Upper lobe of left lung (tissue), 6 donors: ENCODE results near the gene ADAMTS2. TPM values are rescaled to one million over a fixed set of nuclear protein-coding genes. Genes with fewer than 3 reads are reported as not detected.

Experiments
- ATAC-seq, 2 donors: fragments of 200-7000 bp; cut with Tn5 transposase; one replicate each; pipeline ENCODE4 v1.9.1; 2022; ENCODE audit warnings: mild to moderate bottlenecking in 2 of 2, moderate library complexity in 2 of 2; ENCODE audit not compliant: low FRiP score in 2 of 2
- DNase-seq, 2 donors: peaks; one replicate each; pipeline ENCODE4 v3.0.0-alpha.2; 2019 to 2020
- H3K27ac ChIP-seq, 4 donors: fragments of 200-600 bp; sonication (generic); one replicate each; pipeline ENCODE4 v1.5.1; 2016 to 2019
- H3K27me3 ChIP-seq, 4 donors: fragments of 200-600 bp; sonication (generic); one replicate each; pipeline ENCODE4 v1.5.1; 2017 to 2019
- H3K36me3 ChIP-seq, 4 donors: fragments of 200-600 bp; sonication (generic); one replicate each; pipeline ENCODE4 v1.5.1; 2016 to 2019
- H3K4me1 ChIP-seq, 4 donors: fragments of 200-600 bp; sonication (generic); one replicate each; pipeline ENCODE4 v1.5.1; 2018 to 2019
- H3K4me3 ChIP-seq, 4 donors: fragments of 200-600 bp; sonication (generic); one replicate each; pipeline ENCODE4 v1.5.1; 2017 to 2019; ENCODE audit warnings: mild to moderate bottlenecking in 2 of 4, moderate library complexity in 1 of 4
- H3K9me3 ChIP-seq, 4 donors: fragments of 200-600 bp; sonication (generic); one replicate each; pipeline ENCODE4 v1.5.1; 2018 to 2019
- EP300 ChIP-seq, 4 donors: sonication (generic); formaldehyde crosslinking; IDR thresholded peaks; one replicate each; pipeline ENCODE4 v1.5.1; 2017; ENCODE audit warnings: antibody characterized with exemption in 4 of 4, control low read depth in 2 of 4
- POLR2A ChIP-seq, 4 donors: fragments of 450-650 bp; IDR thresholded peaks; one replicate each; pipeline ENCODE4 v1.5.1; 2016 to 2017; ENCODE audit warnings: antibody characterized with exemption in 4 of 4, mild to moderate bottlenecking in 2 of 4
- POLR2AphosphoS5 ChIP-seq, 2 donors: sonication (generic); formaldehyde crosslinking; IDR thresholded peaks; one replicate each; pipeline ENCODE4 v1.5.1; 2017; ENCODE audit warnings: antibody characterized with exemption in 2 of 2
- WGBS, 2 donors: methylation state at CpG; one replicate each; pipeline ENCODE4 v1.1.5; 2017 to 2018; 5-methylcytosine and 5-hydroxymethylcytosine counted together
- total RNA-seq, 6 donors: library from RNA; depleted of rRNA in 4 of 6; stranded (reverse); fragments of >200 nt in 4 of 6; gene quantifications; one replicate each; pipeline versions ENCODE4 v1.1.0 to v1.2.1, GENCODE V29; 2016 to 2021
- TF ChIP-seq, protein P1 (sequence below), 6 experiments: fragments of 450-650 bp in 4 of 6; fragments of 200-600 bp in 2 of 6; sonication (generic) in 2 of 6; IDR thresholded peaks; one replicate each; pipeline ENCODE4 v1.5.1; 2016 to 2019; ENCODE audit warnings: antibody characterized with exemption in 6 of 6
- donor health status: DM: no; HTN: no; CAD: no; lungs with moderate emphysema.
- donor health status: DM: no; HTN: yes; CAD: no; lungs with severe emphysema.

The ADAMTS2 gene
- total RNA-seq, 6 donors from 2014 or later: 10.0 to 114 (median 25.7) TPM

- no peaks in the 10 kb centered on the region for H3K4me1 ChIP-seq
- 77 to 83% methylated on average over 3 to 6 of the region's 6 CpGs for WGBS, 2 donors
- no peaks in the 10 kb centered on the region for H3K27me3 ChIP-seq
- TF ChIP-seq POLR2A (IDR thresholded peaks at IDR 0.05): no peak
- TF ChIP-seq POLR2AphosphoS5 (IDR thresholded peaks at IDR 0.05): no peak
- TF ChIP-seq EP300 (IDR thresholded peaks at IDR 0.05): no peak
- TF ChIP-seq, protein P1, sequence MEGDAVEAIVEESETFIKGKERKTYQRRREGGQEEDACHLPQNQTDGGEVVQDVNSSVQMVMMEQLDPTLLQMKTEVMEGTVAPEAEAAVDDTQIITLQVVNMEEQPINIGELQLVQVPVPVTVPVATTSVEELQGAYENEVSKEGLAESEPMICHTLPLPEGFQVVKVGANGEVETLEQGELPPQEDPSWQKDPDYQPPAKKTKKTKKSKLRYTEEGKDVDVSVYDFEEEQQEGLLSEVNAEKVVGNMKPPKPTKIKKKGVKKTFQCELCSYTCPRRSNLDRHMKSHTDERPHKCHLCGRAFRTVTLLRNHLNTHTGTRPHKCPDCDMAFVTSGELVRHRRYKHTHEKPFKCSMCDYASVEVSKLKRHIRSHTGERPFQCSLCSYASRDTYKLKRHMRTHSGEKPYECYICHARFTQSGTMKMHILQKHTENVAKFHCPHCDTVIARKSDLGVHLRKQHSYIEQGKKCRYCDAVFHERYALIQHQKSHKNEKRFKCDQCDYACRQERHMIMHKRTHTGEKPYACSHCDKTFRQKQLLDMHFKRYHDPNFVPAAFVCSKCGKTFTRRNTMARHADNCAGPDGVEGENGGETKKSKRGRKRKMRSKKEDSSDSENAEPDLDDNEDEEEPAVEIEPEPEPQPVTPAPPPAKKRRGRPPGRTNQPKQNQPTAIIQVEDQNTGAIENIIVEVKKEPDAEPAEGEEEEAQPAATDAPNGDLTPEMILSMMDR (IDR thresholded peaks at IDR 0.05): no peak
- H3K36me3 ChIP-seq: no peaks in the 10 kb centered on the region
- H3K27ac ChIP-seq: no peak overlapping the region
- DNase-seq (no peak), ATAC-seq (no peak)
- H3K9me3 ChIP-seq: no peaks in the 10 kb centered on the region
- H3K4me3 ChIP-seq: no peak overlapping the region
Observed at GRCh38 chr5:179210478-179210877, 134.8 kb downstream of the ADAMTS2 start.

GRCh38 chr5:179209359-179210150 is 135.7 kb downstream of the ADAMTS2 start:
- Histone ChIP-seq H3K4me3 (no peak overlapping the region), H3K36me3 (no peaks in the 10 kb centered on the region), H3K9me3 (no peaks in the 10 kb centered on the region), H3K27ac (no peak overlapping the region), H3K4me1 (no peaks in the 10 kb centered on the region), H3K27me3 (no peaks in the 10 kb centered on the region)
- peak in 1 of 2 donors; percentile 71 for ATAC-seq
- no peak for TF ChIP-seq POLR2A (IDR thresholded peaks at IDR 0.05)
- TF ChIP-seq POLR2AphosphoS5 (IDR thresholded peaks at IDR 0.05): no peak
- TF ChIP-seq, protein P1 (IDR thresholded peaks at IDR 0.05): no peak
- no peak for TF ChIP-seq EP300 (IDR thresholded peaks at IDR 0.05)
- WGBS, 2 donors: 72 to 77% methylated on average over 19 to 20 of the region's 20 CpGs
- DNase-seq: peak in 1 of 2 donors; percentile 57

- Histone ChIP-seq H3K4me3 (no peak overlapping the region), H3K36me3 (no peaks in the 10 kb centered on the region), H3K4me1 (no peaks in the 10 kb centered on the region), H3K27me3 (no peaks in the 10 kb centered on the region), H3K9me3 (no peaks in the 10 kb centered on the region), H3K27ac (no peak overlapping the region)
- DNase-seq (peak in 1 of 2 donors; percentile 65), ATAC-seq (peak in 1 of 2 donors; percentile 4)
- WGBS, 2 donors: 86 to 92% methylated on average over 9 to 17 of the region's 18 CpGs
- TF ChIP-seq, protein P1 (IDR thresholded peaks at IDR 0.05): no peak
- TF ChIP-seq POLR2AphosphoS5 (IDR thresholded peaks at IDR 0.05): no peak
- TF ChIP-seq POLR2A (IDR thresholded peaks at IDR 0.05): no peak
- TF ChIP-seq EP300 (IDR thresholded peaks at IDR 0.05): no peak
Observed at GRCh38 chr5:179208706-179209358, 136.4 kb downstream of the ADAMTS2 start.

GRCh38 chr5:179207920-179208705 is 137.1 kb downstream of the ADAMTS2 start:
- H3K9me3 ChIP-seq: no peaks in the 10 kb centered on the region
- ATAC-seq: no peak
- no peaks in the 10 kb centered on the region for H3K27me3 ChIP-seq
- no peaks in the 10 kb centered on the region for H3K4me1 ChIP-seq
- no peak overlapping the region for H3K4me3 ChIP-seq
- H3K27ac ChIP-seq: no peak overlapping the region
- no peaks in the 10 kb centered on the region for H3K36me3 ChIP-seq
- peak in 1 of 2 donors; percentile 61 for DNase-seq
- no peak for TF ChIP-seq POLR2A (IDR thresholded peaks at IDR 0.05)
- TF ChIP-seq EP300 (IDR thresholded peaks at IDR 0.05): no peak
- TF ChIP-seq, protein P1 (IDR thresholded peaks at IDR 0.05): no peak
- 73 to 87% methylated on average over 3 to 16 of the region's 22 CpGs for WGBS, 2 donors
